HG03439 (cell line): Measurements from ENCODE around the gene GRIK3.

ENCODE experiments used
- ATAC-seq: cut with Tn5 transposase; IDR thresholded peaks from one replicate; pipeline ENCODE4 v1.9.1; 2021; ENCODE audit warnings: mild to moderate bottlenecking, moderate library complexity; ENCODE audit not compliant: unreplicated experiment

Gene GRIK3

GRCh38 chr1:37047542-37047941 is 13.2 kb upstream of the GRIK3 start:
- ATAC-seq = no peak

- no peak for ATAC-seq
Measured at GRCh38 chr1:37043101-37043500, 8.8 kb upstream of the GRIK3 start.

GRCh38 chr1:37042506-37042905 is 8.2 kb upstream of the GRIK3 start:
- ATAC-seq = no peak

GRCh38 chr1:37041483-37041882 is 7.2 kb upstream of the GRIK3 start:
- no peak for ATAC-seq

GRCh38 chr1:37040773-37041172 is 6.5 kb upstream of the GRIK3 start:
- ATAC-seq = no peak

GRCh38 chr1:37040261-37040660 is 5.9 kb upstream of the GRIK3 start:
- ATAC-seq = no peak

GRCh38 chr1:37038227-37039093 is 4.1 kb upstream of the GRIK3 start:
- no peak for ATAC-seq

GRCh38 chr1:37037690-37038089 is 3.4 kb upstream of the GRIK3 start:
- no peak for ATAC-seq

- no peak for ATAC-seq
Measured at GRCh38 chr1:37036667-37037053, 2.3 kb upstream of the GRIK3 start.

- no peak for ATAC-seq
Measured at GRCh38 chr1:37035796-37036666, 1.7 kb upstream of the GRIK3 start.

- ATAC-seq = no peak
Measured at GRCh38 chr1:37035014-37035691, 838 bp upstream of the GRIK3 start.

- ATAC-seq = no peak
Measured at GRCh38 chr1:37033355-37034101, 787 bp downstream of the GRIK3 start.

GRCh38 chr1:37032660-37033354 is 1.5 kb downstream of the GRIK3 start:
- no peak for ATAC-seq

GRCh38 chr1:37031871-37032270 is 2.4 kb downstream of the GRIK3 start:
- no peak for ATAC-seq

- ATAC-seq = no peak
Measured at GRCh38 chr1:37031429-37031828, 2.9 kb downstream of the GRIK3 start.

- ATAC-seq = no peak
Measured at GRCh38 chr1:37028981-37029617, 5.2 kb downstream of the GRIK3 start.

- no peak for ATAC-seq
Measured at GRCh38 chr1:37021502-37021901, 12.8 kb downstream of the GRIK3 start.

GRCh38 chr1:37020653-37021277 is 13.6 kb downstream of the GRIK3 start:
- ATAC-seq = no peak

- ATAC-seq = no peak
Measured at GRCh38 chr1:37018510-37018909, 15.8 kb downstream of the GRIK3 start.
